T-helper 2 cell treated with Interferon-gamma antibody and Interleukin-4, amounts not matched to agents 5 μg/mL and 100 μg/mL, for 36 hours (primary cell): ENCODE data around the gene LINC00305.

Experiments used
- DNase-seq: peaks from one replicate; pipeline ENCODE4 v3.0.0; 2021; ENCODE audit warnings: low spot score
- H3K27ac Mint-ChIP-seq: one replicate; pipeline ENCODE4 v1.8.0; 2021; ENCODE audit warnings: mild to moderate bottlenecking, mixed read lengths
- H3K27me3 Mint-ChIP-seq: one replicate; pipeline ENCODE4 v1.8.0; 2021; ENCODE audit warnings: low read depth, mixed read lengths
- H3K36me3 Mint-ChIP-seq: one replicate; pipeline ENCODE4 v1.8.0; 2021; ENCODE audit warnings: low read depth, mixed read lengths
- H3K4me1 Mint-ChIP-seq: one replicate; pipeline ENCODE4 v1.8.0; 2021; ENCODE audit warnings: low read depth, mixed read lengths
- H3K4me3 Mint-ChIP-seq: one replicate; pipeline ENCODE4 v1.8.0; 2022; ENCODE audit warnings: mild to moderate bottlenecking, moderate library complexity, mixed read lengths
- H3K9me3 Mint-ChIP-seq: one replicate; pipeline ENCODE4 v1.8.0; 2021; ENCODE audit warnings: mixed read lengths

Gene LINC00305

GRCh38 chr18:64097497-64097896 is 51.4 kb downstream of the LINC00305 start:
- no peaks in the 10 kb centered on the region for H3K4me1 Mint-ChIP-seq
- no peak for DNase-seq
- H3K27me3 Mint-ChIP-seq, result no peaks in the 10 kb centered on the region
- H3K4me3 Mint-ChIP-seq, result no peak overlapping the region
- no peaks in the 10 kb centered on the region for H3K9me3 Mint-ChIP-seq
- no peak overlapping the region for H3K27ac Mint-ChIP-seq
- no peaks in the 10 kb centered on the region for H3K36me3 Mint-ChIP-seq

- no peak for DNase-seq
- Mint-ChIP-seq H3K4me3 (no peak overlapping the region), H3K9me3 (no peaks in the 10 kb centered on the region), H3K27me3 (no peaks in the 10 kb centered on the region), H3K4me1 (no peaks in the 10 kb centered on the region), H3K36me3 (no peaks in the 10 kb centered on the region), H3K27ac (no peak overlapping the region)
Observed at GRCh38 chr18:64095056-64095455, 53.8 kb downstream of the LINC00305 start.

- DNase-seq, result no peak
- Mint-ChIP-seq H3K4me3 (no peak overlapping the region), H3K4me1 (no peaks in the 10 kb centered on the region), H3K36me3 (no peaks in the 10 kb centered on the region), H3K9me3 (no peaks in the 10 kb centered on the region), H3K27ac (no peak overlapping the region), H3K27me3 (no peaks in the 10 kb centered on the region)
Observed at GRCh38 chr18:64094210-64094609, 54.7 kb downstream of the LINC00305 start.

- Mint-ChIP-seq H3K27ac (no peak overlapping the region), H3K27me3 (no peaks in the 10 kb centered on the region), H3K4me1 (no peaks in the 10 kb centered on the region), H3K9me3 (no peaks in the 10 kb centered on the region), H3K4me3 (no peak overlapping the region), H3K36me3 (no peaks in the 10 kb centered on the region)
- DNase-seq, result no peak
Observed at GRCh38 chr18:64091526-64091925, 57.4 kb downstream of the LINC00305 start.

GRCh38 chr18:64090876-64091275 is 58.0 kb downstream of the LINC00305 start:
- H3K4me1 Mint-ChIP-seq, result no peaks in the 10 kb centered on the region
- H3K27me3 Mint-ChIP-seq, result no peaks in the 10 kb centered on the region
- no peak for DNase-seq
- H3K9me3 Mint-ChIP-seq, result no peaks in the 10 kb centered on the region
- H3K4me3 Mint-ChIP-seq, result no peak overlapping the region
- H3K27ac Mint-ChIP-seq, result no peak overlapping the region
- no peaks in the 10 kb centered on the region for H3K36me3 Mint-ChIP-seq

GRCh38 chr18:64083916-64084315 is 65.0 kb downstream of the LINC00305 start:
- H3K27me3 Mint-ChIP-seq, result no peaks in the 10 kb centered on the region
- no peak overlapping the region for H3K4me3 Mint-ChIP-seq
- no peak overlapping the region for H3K27ac Mint-ChIP-seq
- no peak for DNase-seq
- no peaks in the 10 kb centered on the region for H3K4me1 Mint-ChIP-seq
- H3K9me3 Mint-ChIP-seq, result no peaks in the 10 kb centered on the region
- no peaks in the 10 kb centered on the region for H3K36me3 Mint-ChIP-seq

GRCh38 chr18:64082513-64082912 is 66.4 kb downstream of the LINC00305 start:
- Mint-ChIP-seq H3K27me3 (no peaks in the 10 kb centered on the region), H3K4me3 (no peak overlapping the region), H3K4me1 (no peaks in the 10 kb centered on the region), H3K9me3 (no peaks in the 10 kb centered on the region), H3K27ac (no peak overlapping the region), H3K36me3 (no peaks in the 10 kb centered on the region)
- DNase-seq, result no peak

- no peak for DNase-seq
- Mint-ChIP-seq H3K27ac (no peak overlapping the region), H3K36me3 (no peaks in the 10 kb centered on the region), H3K4me3 (no peak overlapping the region), H3K9me3 (no peaks in the 10 kb centered on the region), H3K4me1 (no peaks in the 10 kb centered on the region), H3K27me3 (no peaks in the 10 kb centered on the region)
Observed at GRCh38 chr18:64082054-64082453, 66.8 kb downstream of the LINC00305 start.

GRCh38 chr18:64073971-64074370 is 74.9 kb downstream of the LINC00305 start:
- DNase-seq, result no peak
- peaks cover 3% of the 10 kb centered on the region for H3K9me3 Mint-ChIP-seq
- no peaks in the 10 kb centered on the region for H3K36me3 Mint-ChIP-seq

GRCh38 chr18:64055019-64055418 is 93.9 kb downstream of the LINC00305 start:
- H3K4me3 Mint-ChIP-seq, result no peak overlapping the region
- H3K9me3 Mint-ChIP-seq, result no peaks in the 10 kb centered on the region
- H3K36me3 Mint-ChIP-seq, result no peaks in the 10 kb centered on the region
- no peaks in the 10 kb centered on the region for H3K27me3 Mint-ChIP-seq
- no peak overlapping the region for H3K27ac Mint-ChIP-seq
- no peak for DNase-seq
- no peaks in the 10 kb centered on the region for H3K4me1 Mint-ChIP-seq

More at GRCh38 chr18:64073971-64074370, 74.9 kb downstream of the LINC00305 start:
- H3K27ac Mint-ChIP-seq, result no peak overlapping the region
- no peak overlapping the region for H3K4me3 Mint-ChIP-seq
- H3K27me3 Mint-ChIP-seq, result no peaks in the 10 kb centered on the region
- no peaks in the 10 kb centered on the region for H3K4me1 Mint-ChIP-seq

- Mint-ChIP-seq H3K9me3 (no peaks in the 10 kb centered on the region), H3K4me1 (no peaks in the 10 kb centered on the region), H3K4me3 (no peak overlapping the region), H3K27ac (no peak overlapping the region), H3K36me3 (no peaks in the 10 kb centered on the region), H3K27me3 (no peaks in the 10 kb centered on the region)
- DNase-seq, result no peak
Observed at GRCh38 chr18:64053246-64053645, 95.6 kb downstream of the LINC00305 start.

GRCh38 chr18:64052772-64053171 is 96.1 kb downstream of the LINC00305 start:
- Mint-ChIP-seq H3K9me3 (no peaks in the 10 kb centered on the region), H3K27ac (no peak overlapping the region), H3K27me3 (no peaks in the 10 kb centered on the region), H3K36me3 (no peaks in the 10 kb centered on the region), H3K4me3 (no peak overlapping the region), H3K4me1 (no peaks in the 10 kb centered on the region)
- no peak for DNase-seq

- no peaks in the 10 kb centered on the region for H3K27me3 Mint-ChIP-seq
Observed at GRCh38 chr18:64044616-64045015, 104.3 kb downstream of the LINC00305 start.

GRCh38 chr18:64042728-64043358 is 106.0 kb downstream of the LINC00305 start:
- H3K27ac Mint-ChIP-seq, result no peak overlapping the region
- H3K9me3 Mint-ChIP-seq, result no peaks in the 10 kb centered on the region
- no peak overlapping the region for H3K4me3 Mint-ChIP-seq
- no peaks in the 10 kb centered on the region for H3K27me3 Mint-ChIP-seq
- no peaks in the 10 kb centered on the region for H3K4me1 Mint-ChIP-seq
- H3K36me3 Mint-ChIP-seq, result no peaks in the 10 kb centered on the region
- no peak for DNase-seq

More at GRCh38 chr18:64044616-64045015, 104.3 kb downstream of the LINC00305 start:
- H3K4me3 Mint-ChIP-seq, result no peak overlapping the region
- H3K9me3 Mint-ChIP-seq, result no peaks in the 10 kb centered on the region
- no peaks in the 10 kb centered on the region for H3K36me3 Mint-ChIP-seq
- H3K4me1 Mint-ChIP-seq, result no peaks in the 10 kb centered on the region
- no peak for DNase-seq
- H3K27ac Mint-ChIP-seq, result no peak overlapping the region

GRCh38 chr18:64037812-64038414 is 111.0 kb downstream of the LINC00305 start:
- Mint-ChIP-seq H3K4me1 (no peaks in the 10 kb centered on the region), H3K9me3 (no peaks in the 10 kb centered on the region), H3K27me3 (peaks cover 2% of the 10 kb centered on the region), H3K36me3 (no peaks in the 10 kb centered on the region), H3K27ac (no peak overlapping the region), H3K4me3 (no peak overlapping the region)
- DNase-seq, result no peak
